GM21737 (cell line): Measurements from ENCODE around the gene VAC14.

Experiments used
- ATAC-seq: cut with Tn5 transposase; IDR thresholded peaks from one replicate; pipeline ENCODE4 v1.9.1; 2021; ENCODE audit warnings: mild to moderate bottlenecking, moderate library complexity; ENCODE audit not compliant: unreplicated experiment

VAC14 gene

DNA sequence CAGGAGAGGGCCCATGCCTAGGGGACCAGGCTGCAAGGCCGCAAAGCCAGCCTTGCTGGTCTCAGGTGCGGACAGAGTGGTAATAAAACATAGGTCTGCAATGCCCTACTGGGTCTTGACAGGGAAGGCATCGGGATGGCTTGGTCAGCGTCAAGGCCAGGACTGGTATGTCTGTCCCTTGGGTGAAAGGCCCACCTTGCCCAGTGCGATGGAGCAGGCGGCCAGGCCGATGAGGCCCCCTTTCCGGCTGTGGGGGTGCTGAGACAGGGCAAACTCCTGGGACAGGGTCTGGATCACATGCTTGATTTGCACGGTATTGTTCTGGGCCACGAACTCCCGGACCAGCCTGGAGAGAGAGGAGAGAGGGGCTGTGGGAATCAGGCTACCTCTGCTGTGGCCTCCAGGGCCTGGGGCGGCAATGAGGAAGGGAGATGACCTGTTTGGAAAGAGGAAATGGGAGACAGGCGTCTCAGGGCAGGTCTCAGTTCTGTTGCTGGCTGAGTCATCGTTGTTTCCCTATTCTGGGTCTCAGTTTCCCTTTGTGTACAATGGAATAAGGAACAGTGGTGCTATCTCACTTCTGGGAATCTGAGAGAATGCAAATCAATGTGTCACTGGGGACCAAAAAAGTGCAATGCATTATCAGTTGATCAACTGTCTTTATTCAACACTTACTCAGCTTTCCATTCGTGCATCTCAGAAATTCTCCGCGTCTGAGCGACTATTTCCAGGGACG, 14.8 kb downstream of the VAC14 start:
- ATAC-seq: no peak

DNA sequence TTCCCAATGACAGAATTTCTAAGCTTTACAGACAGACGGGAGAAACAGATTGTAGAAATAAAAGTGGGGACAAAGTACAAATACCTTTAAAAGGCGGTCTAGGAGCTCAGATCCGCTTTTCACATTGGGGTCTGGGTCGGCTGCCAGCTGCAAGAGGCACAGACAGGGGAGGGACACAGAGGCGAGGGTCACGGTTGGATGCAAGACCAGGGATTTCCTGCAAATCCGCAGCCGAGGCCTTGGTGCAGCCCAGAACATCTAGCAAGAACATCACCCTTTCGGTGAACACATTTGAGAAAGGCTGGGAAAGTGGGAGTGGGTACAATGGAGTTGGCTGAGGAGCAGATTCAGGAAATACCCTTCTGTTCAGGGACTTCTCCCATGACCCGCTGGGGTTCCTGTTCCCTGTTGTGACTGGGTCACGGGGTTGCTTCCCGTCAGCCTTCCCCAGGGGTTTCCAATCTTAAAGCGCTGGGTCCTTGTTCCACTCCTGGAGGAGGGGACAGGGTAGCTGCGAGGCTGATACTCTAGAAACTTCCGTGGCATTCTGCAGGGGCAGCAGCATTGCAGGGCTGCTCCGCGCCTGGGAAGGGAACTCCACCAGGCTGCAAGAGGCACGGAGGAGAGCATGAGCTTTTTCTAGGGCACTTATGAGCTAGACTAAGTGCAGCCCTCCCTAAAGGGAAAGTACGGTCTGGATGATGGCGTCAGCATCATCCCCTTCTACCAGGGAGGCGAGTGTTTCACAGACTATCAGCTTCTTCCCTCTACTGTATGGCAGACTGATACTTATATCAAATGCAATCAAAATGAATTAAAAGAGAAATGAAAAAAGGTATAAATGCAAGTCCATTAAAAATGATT, 16.0 kb downstream of the VAC14 start:
- no peak for ATAC-seq

DNA sequence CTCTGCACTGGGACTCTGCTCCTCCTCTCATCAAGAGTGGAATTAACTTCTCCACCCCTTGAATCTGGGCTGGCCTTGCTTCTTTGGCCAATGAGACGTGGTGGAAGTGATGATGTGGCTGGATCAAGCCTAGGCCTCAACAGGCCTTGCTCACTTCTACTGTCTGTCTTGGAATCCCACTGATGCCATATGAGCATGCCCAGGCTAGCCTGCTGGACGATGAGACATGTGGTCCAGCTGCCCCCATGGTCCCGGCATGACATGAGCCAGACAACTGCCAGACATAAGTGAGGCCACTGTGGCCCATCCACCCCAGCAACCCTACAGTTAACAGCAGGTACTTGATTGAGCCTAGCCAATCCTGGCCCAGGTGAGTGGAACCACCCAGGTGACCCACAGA, 18.7 kb downstream of the VAC14 start:
- ATAC-seq: no peak

DNA sequence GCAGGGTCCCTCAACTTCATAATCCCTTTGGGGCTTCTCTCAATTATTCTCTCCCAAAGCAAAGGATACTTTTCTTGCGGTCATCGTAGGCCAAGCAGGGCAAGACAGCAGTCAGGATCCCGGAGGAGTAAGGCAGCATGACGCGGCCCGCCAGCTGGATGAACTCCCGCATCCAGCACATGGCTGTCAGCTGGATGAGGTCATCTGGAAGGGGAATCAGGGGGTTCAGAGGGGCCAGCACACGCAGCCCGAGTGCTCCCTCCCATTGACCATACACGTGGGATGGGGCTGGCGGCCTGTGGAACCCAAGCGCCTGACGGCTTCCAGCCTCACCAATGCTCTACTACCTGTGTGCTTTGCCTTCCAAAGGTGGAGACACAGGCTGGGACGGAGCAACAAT, 19.2 kb downstream of the VAC14 start:
- no peak for ATAC-seq

DNA sequence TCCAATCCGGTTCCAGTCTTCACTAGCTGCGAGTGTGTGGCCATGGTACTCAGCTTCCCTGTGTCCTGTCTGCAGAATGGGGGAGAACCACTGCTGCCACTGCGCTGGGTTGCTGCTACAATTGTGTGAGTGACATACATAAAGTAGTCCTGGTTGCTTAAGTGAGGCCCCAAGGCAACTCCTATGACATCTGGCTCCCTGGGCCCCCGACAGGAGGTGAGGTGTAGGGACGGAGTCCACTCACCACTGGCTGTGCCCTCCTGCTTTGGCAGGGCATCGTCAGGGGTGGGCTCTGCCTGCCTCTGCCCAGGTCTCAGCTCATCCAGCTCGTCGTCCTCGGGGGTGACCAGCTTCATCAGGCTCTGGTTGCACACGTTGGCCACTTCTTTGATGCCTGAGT, 20.4 kb downstream of the VAC14 start:
- no peak for ATAC-seq

DNA sequence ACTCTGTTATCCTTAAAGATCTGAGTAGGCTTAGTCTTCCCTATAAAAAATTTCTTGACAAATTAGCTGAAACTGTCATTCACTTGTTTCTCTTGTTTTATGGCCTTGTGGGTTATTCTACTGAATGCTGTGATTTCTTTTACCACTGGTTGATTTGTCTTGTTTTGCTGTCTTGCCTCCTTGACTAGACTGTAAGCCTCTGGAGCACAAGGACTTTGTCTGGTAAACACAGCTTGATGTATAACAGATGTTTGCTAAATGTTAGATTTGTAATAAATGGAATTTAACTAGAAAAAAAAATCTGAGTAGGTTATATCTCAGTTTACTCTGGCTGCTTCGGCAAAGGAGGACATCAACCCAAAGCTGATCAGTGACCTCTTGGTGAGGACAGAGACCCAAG, 21.6 kb downstream of the VAC14 start:
- ATAC-seq: no peak

DNA sequence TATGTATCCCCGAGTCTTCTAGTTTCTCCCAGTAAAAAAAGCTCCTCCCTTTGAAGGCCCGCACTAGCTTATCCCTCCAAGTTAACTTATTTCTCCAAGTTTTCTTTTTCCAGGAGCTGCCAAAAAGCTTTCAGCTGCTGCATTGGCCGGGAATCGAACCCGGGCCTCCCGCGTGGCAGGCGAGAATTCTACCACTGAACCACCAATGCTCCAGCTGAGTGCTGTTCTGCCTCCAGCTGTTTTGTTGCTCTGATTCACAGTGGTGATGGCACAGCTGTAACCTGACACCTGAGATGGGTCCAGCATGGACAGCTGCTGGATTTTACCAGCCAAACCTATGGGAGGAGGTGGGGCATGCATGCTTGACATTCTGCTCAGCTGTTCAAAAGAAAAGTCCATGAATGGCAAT, 22.1 kb downstream of the VAC14 start:
- ATAC-seq: no peak

DNA sequence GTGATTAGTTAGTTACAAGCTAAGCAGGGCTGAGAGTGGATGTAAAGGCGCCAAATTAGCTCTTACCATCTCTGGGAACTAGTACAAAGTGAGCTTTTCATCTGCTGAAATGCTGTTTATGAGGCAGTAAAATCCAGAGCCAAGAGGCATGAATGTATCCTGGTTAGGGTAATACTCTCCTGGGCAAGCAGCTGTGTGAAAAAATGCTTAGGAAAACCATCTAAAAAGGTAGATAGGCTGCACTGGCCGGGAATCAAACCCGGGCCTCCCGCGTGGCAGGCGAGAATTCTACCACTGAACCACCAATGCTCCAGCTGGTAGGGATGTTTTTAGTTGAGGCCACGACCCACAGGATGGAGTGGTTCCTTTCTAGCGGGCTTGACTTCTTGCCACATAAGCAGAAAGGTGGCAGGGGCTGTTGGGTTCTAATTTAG, 23.0 kb downstream of the VAC14 start:
- no peak for ATAC-seq

DNA sequence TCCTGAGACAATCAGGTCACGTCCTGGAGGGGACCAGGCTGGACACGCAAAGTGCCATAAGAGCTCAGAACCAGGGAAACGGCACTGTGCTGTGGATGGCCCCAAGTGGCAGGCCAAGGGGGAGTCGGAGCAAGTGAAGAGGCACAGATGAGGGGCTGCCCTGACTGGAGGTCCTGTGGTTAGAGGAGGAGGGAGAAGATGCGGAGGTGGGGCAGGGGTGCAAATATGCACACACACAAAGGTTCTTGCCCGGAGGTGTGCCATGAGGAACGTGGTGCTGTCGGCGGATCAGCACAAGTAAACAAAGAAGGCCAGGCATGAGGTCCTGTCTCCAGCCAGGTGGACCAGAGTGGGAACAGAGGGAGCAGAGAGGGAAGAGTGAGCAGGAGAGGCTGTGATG, 23.5 kb downstream of the VAC14 start:
- no peak for ATAC-seq

DNA sequence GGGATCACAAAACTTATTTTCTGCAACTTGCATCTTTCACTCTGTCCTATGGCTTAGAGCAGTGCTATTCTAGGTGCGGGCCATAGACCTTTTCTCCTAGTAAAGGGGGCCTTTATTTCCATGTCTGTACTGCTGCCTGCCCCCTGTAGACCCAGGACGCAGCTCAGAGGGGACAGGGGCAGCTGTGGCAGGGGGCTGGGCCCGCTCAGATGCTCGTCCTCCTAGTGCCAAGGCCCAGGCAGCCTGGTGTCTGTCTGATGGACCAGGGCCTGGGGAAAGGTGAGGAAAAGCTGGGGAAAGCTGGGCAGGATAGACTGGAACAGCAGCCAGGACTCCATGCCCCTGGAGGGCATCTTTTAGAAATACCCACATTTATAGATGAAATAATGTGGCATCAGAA, 25.6 kb downstream of the VAC14 start:
- ATAC-seq: no peak

DNA sequence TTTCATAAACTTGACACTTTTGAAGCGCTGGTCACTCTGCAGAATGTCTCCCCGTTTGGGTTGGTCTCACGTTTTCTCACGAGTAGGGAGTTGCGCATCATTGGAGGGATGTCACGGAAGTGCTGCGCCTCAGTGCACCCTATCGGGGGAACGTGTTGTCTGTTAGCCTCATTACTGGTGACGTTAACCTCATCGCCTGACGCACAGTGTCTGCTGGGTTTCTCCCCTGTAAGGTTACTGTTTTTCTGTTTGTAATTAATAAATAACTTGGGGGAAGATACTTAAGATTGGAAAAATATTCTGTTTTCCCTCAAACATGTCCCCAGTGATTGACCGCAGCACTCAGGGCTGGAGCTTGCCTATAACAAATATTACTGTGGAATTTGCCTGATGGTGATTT, 26.7 kb downstream of the VAC14 start:
- ATAC-seq: no peak

DNA sequence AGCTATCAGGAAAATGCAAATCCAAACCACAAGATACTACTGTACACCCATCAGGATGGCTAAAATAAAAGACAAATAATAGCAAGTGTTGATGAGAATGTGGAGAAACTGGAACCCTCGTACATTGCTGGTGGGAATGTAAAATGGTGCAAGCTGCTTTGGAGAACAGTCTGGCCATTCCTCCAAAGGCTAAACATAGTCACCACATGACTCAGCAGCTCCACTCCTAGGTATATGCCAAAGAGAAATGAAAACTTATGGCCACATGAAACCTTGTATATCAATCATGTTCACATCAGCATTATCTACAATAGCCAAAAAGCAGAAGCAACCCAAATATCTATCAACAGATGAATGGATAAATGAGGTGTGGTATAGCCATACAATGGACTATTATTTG, 28.5 kb downstream of the VAC14 start:
- ATAC-seq: no peak

DNA sequence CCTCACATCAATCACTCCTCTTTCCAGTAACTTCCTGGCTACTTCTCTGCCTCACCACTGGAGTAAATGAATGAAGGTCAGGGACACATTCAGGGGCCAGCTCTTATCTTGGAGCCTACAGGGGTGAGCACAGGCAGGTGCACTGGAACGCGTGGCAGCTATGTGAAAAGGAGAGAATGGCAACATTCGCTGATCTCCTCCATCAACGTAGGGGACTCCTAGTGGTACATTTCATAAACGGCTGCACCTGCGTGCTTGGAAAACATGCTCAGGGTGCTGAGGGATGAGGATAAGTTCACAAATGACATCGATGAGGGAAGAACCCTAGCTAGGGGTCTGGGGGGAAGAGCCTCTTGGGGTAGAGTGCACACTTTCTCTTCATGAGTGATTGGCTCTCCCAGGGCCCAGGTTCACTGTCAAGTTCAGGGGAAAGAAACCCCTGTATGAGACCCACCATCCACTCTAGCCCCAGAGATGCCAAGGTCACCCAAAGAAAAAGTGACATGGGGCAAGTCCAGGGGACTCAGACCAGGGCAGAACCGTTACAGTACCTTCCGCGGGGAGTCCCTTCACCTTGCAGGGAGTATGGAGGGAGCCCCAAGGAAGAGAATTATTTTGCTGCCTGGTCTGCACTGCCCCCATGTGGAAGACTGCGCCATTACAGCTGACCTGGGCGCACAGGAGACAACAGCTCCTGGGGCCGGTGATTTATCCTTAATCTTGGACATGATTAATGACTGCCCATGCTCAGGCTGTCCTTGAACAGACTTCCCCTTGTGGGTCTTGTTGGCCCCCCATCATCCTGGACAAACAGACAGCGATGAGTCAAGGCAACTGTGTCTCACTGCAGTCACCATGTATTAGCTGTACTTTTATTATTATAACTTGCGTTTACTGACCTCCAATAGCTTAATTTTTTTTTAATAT, 30.1 kb downstream of the VAC14 start:
- no peak for ATAC-seq

DNA sequence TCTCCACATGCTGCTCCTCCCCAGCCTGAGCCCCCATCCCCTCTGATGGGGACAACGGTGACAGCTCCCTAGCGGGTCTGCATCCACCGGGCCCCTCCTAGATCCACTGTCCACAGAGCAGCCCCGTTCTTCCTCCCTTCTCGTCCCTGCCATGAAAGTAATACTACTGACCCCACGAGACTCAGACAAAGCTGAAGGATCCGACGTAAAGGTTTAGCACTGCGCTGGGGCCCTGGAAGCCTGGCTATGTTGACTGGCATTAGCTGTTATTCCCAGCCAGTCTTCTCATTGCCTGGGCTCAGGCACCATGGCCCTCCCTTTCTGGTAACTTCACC, 30.7 kb downstream of the VAC14 start:
- ATAC-seq: no peak

DNA sequence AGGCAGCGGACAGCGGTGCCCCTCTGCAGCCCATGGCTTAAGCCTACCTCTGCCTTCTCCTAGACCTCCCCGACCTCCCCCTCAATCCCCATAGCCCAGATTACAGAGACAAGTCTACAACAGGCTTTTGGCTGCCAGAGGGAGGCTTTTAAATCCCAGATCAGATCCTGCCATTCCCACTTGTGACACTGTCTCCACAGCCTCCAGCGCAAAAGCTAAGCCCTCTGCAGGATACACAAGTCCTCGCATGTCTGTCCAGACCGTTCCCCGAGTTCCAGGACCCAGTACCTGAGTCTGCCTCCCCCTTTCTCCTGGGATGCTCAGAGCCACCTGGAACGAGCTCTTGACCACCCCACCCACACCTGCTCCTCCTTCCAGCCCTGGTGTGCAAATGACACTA, 31.2 kb downstream of the VAC14 start:
- ATAC-seq: no peak

DNA sequence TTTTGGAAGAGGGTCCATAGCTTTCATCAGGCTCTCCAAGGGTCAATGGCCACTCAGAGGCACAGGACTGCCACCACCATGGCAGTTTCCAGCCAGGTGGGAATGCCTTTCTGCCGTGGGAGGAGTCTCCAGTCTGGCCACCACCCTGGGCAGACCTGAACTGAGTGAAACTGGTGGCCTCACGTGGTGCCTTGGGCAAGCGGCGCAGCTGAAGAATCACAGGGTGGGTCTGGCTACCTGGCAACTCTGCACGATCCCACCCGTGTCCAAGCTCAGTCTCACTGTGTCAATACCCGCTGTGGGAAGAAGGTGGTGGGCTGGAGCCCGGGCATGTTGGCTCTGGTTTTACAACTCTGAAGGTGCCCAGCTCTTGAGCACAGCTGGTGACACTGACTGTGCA, 31.8 kb downstream of the VAC14 start:
- no peak for ATAC-seq

DNA sequence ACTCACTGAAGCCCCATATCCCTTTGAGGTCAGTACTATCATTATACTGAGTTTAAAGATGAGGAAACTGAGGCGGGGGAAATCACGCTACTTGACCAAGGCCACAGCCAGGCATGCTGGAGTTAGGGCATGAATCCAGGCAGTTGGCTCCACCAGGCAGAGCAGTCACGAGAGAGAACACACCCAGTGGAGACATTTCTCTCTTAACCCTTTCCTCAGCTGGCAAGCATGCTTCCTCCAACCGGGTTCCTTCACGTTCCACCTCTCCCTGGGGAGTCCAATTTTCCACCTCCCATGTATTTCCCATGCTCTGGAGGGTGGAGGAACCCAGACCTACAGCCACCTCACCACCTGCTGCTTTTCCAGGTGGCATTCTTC, 32.8 kb downstream of the VAC14 start:
- no peak for ATAC-seq

DNA sequence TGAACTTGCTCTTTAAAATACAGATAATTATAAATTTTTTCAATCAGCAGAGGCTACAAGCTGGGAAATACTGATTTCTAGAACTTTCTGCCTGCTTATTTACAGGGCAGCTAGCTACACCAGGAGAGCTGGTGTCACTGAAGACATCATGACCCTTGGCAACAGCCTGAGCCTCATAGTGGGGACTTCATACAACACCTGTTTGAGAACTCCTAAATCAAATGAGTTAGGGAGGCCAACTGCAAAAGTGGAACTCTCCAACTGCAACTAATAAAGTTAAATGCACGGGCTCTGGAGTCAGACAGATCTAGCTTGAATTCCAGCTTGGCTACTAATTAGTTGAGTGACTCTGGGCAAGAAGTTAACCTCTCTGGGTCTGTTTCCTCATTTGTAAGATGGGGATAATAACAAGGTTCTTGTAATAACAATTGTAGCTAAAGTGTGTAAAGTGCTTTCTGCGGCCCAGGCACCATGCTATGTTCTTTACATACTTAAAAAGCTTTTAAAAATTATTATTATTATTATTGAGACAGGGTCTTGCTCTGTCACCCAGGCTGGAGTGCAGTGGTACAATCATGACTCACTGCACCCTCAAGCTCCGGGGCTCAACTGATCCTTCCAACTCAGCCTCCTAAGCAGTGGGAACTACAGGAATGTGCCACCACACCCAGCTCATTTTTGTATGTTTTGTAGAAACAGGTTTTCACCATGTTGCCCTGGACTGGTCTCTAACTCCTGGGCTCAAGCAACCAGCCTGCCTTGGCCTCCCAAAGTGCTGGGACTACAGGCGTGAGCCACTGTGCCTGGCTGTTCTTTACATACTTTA, 33.4 kb downstream of the VAC14 start:
- no peak for ATAC-seq

DNA sequence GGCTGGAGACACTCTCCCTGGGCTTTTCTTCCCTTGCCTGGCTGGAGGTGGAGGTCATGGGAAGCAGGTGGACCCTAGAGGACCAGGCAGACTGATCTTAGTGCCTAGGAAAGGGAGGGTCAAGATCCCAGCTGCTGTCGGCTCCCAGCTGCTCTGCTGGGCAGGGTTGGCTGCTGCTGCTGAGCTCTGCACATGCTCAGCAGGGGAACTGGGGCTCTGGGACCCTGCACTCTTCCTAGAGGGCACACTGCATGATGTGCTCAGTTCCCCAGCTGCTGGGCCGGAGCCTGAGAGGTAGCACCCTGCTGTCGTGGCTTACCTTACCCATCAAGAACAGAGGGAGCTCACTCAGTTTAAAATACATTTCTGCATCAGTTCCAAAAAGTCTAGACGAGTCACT, 34.3 kb downstream of the VAC14 start:
- ATAC-seq: no peak

DNA sequence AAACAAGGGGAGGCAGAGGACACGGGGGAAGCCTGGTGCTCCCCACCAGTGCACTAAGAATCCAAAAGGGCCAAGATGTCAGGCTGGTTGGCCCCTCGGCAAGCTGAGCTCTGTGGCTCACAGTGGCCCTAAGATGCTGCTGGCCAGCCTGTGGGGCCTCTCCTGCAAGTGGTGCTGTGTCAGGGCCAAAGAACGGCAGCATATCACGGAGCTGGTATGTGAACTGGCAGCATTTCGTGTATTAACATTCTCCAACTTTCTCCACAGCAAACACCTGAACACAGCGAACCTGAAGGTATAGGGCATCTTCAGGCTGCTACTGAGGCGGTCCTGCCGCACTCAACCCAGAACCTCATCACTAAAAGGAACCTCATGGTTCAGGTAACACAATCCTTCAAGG, 34.8 kb downstream of the VAC14 start:
- ATAC-seq: no peak

DNA sequence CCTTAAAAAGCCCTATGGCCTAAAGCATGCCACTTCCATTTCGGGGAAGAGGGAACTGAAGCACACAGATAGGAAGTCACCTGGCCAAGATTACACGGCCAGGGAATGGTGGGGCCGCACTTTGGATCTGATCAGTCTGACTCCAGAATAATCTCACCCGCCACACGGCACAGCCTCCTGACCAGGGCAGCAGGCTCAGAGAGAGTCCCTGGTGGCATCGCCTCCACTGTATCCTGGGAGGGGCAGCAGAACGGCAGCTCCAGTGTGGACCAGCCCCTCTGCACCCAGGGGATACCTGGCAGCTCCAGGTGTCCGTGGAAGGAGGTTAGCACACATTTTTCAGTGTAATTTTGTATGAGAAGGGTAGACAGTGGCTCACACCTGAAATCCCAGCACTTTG, 35.5 kb downstream of the VAC14 start:
- ATAC-seq: no peak
